Spleen (tissue), 11 donors: ENCODE results near the gene TMEM72. TPM values are rescaled to one million over a fixed set of nuclear protein-coding genes. Genes with fewer than 3 reads are reported as not detected.

Experiments
- DNase-seq: peaks from one replicate; pipeline ENCODE4 v3.0.0-alpha.2; 2020
- H3K27ac ChIP-seq, 8 donors: fragments of 200-600 bp; sonication (generic) in 7 of 8; 1 replicate in 4 of 8; 2 replicates in 4 of 8; pipeline versions ENCODE4 v1.5.0 to v1.8.0; 2016 to 2021; ENCODE audit warnings: inconsistent platforms in 4 of 8, mild to moderate bottlenecking in 4 of 8, moderate library complexity in 1 of 8
- H3K27me3 ChIP-seq, 7 donors: fragments of 200-600 bp; sonication (generic) in 6 of 7; replicated peaks in 1 of 7; 1 replicate in 4 of 7; 2 replicates in 3 of 7; pipeline versions ENCODE4 v1.5.0 to v1.8.0; 2016 to 2021; ENCODE audit warnings: inconsistent platforms in 3 of 7, mild to moderate bottlenecking in 1 of 7
- H3K36me3 ChIP-seq, 6 donors: fragments of 200-600 bp; sonication (generic) in 5 of 6; 1 replicate in 4 of 6; 2 replicates in 2 of 6; pipeline versions ENCODE4 v1.5.0 to v1.8.0; 2016 to 2021; ENCODE audit warnings: inconsistent platforms in 2 of 6
- H3K4me1 ChIP-seq, 6 donors: fragments of 200-600 bp; sonication (generic) in 5 of 6; 1 replicate in 3 of 6; 2 replicates in 3 of 6; pipeline versions ENCODE4 v1.5.0 to v1.8.0; 2016 to 2021; ENCODE audit warnings: inconsistent platforms in 3 of 6
- H3K4me3 ChIP-seq, 8 donors: fragments of 200-600 bp; sonication (generic) in 7 of 8; 1 replicate in 4 of 8; 2 replicates in 4 of 8; pipeline versions ENCODE4 v1.5.0 to v1.8.0; 2016 to 2021; ENCODE audit warnings: inconsistent platforms in 4 of 8, mild to moderate bottlenecking in 4 of 8, moderate library complexity in 2 of 8
- H3K9me3 ChIP-seq, 8 donors: fragments of 200-600 bp; sonication (generic) in 7 of 8; 1 replicate in 4 of 8; 2 replicates in 4 of 8; pipeline versions ENCODE4 v1.5.0 to v1.8.0; 2016 to 2021; ENCODE audit warnings: inconsistent platforms in 4 of 8
- POLR2A ChIP-seq, 3 donors: fragments of 450-650 bp; IDR thresholded peaks; one replicate each; pipeline ENCODE4 v1.5.1; 2017; ENCODE audit warnings: antibody characterized with exemption in 3 of 3, mild to moderate bottlenecking in 1 of 3
- POLR2AphosphoS5 ChIP-seq, 3 donors: sonication (generic); formaldehyde crosslinking; IDR thresholded peaks; one replicate each; pipeline ENCODE4 v1.5.1; 2017; ENCODE audit warnings: antibody characterized with exemption in 3 of 3
- WGBS, 5 donors: extraction: QIAGEN DNeasy Blood & Tissue Kit in 3 of 5; methylation state at CpG; one replicate each; pipeline versions ENCODE4 v1.1.5 to v1.1.7; 2013 to 2018; 5-methylcytosine and 5-hydroxymethylcytosine counted together
- intact Hi-C: fragments of 100-400 bp; cut with DNase I; formaldehyde crosslinking; loops from one replicate; pipeline ENCODE4 v1.15.0; 2023; ENCODE audit warnings: low total_unique reads
- polyA plus RNA-seq, 3 donors: library from polyadenylated mRNA; stranded (reverse); fragments of 200-250 nt; gene quantifications; one replicate each; pipeline ENCODE4 v1.2.1, GENCODE V29; 2013
- total RNA-seq, 7 donors: library from RNA; depleted of rRNA in 3 of 7; stranded (reverse); fragments of >200 nt in 3 of 7; fragmentation: NEBNext Ultra II Directional in 4 of 7; extraction: Animal tissue kit (Norgen Biotek cat#: 25700) in 4 of 7; gene quantifications; one replicate each; pipeline versions ENCODE4 v1.1.0 to v1.2.1, GENCODE V29; 2016 to 2021
- TF ChIP-seq, protein P1 (sequence below), 11 experiments: fragments of 200-600 bp in 7 of 11; fragments of 450-650 bp in 4 of 11; sonication (generic) in 4 of 11; IDR thresholded peaks in 8 of 11; conservative IDR thresholded peaks in 3 of 11; 1 replicate in 7 of 11; 2 replicates in 4 of 11; pipeline versions ENCODE4 v1.4.0 to v1.8.0; 2016 to 2021; ENCODE audit warnings: antibody characterized with exemption in 11 of 11, inconsistent platforms in 4 of 11, mild to moderate bottlenecking in 1 of 11
- donor health status: healthy with polysubstance abuse.
- donor health status: DM: no; HTN: no; CAD: no; lungs with moderate emphysema.
- donor health status: DM: no; HTN: no; CAD: no.
- donor health status: Bipolar disorder and iron deficiency.
- donor health status: healthy.
- donor health status: DM: no; HTN: no; CAD: no.
- donor health status: DM: yes; HTN: yes; CAD: no.

The TMEM72 gene
- total and polyA plus RNA-seq, 10 donors, result 0.04 TPM; not detected in 9

DNA sequence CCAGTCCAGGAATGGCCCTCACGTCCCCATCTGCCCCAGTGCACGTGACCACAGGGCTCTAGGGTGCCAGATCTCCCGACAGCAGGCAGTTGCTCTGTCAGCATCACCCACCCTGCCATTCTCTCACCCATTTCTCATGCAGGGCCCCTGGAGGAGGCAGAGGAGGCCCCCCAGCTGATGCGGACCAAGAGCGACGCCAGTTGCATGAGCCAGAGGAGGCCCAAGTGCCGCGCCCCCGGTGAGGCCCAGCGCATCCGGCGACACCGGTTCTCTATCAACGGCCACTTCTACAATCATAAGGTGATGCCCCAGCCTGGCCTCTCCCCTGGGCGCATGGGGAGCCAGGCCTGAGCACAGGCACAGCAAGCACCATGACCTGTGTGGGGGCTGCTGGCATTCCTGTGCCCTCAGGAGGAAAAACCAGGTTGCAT lies 73.5 kb downstream of the TMEM72 start:
- 93 to 99% (median 94%) methylated on average over 13 to 15 of the region's 15 CpGs for WGBS, 5 donors
- TF ChIP-seq POLR2A (IDR thresholded peaks at IDR 0.05) (no peak), POLR2AphosphoS5 (IDR thresholded peaks at IDR 0.05) (no peak)
- TF ChIP-seq, protein P1, sequence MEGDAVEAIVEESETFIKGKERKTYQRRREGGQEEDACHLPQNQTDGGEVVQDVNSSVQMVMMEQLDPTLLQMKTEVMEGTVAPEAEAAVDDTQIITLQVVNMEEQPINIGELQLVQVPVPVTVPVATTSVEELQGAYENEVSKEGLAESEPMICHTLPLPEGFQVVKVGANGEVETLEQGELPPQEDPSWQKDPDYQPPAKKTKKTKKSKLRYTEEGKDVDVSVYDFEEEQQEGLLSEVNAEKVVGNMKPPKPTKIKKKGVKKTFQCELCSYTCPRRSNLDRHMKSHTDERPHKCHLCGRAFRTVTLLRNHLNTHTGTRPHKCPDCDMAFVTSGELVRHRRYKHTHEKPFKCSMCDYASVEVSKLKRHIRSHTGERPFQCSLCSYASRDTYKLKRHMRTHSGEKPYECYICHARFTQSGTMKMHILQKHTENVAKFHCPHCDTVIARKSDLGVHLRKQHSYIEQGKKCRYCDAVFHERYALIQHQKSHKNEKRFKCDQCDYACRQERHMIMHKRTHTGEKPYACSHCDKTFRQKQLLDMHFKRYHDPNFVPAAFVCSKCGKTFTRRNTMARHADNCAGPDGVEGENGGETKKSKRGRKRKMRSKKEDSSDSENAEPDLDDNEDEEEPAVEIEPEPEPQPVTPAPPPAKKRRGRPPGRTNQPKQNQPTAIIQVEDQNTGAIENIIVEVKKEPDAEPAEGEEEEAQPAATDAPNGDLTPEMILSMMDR (IDR thresholded peaks at IDR 0.05 in 8 of 11, conservative IDR thresholded peaks at IDR 0.05 in 3 of 11), result no peak
- Histone ChIP-seq H3K27me3 (no peaks in the 10 kb centered on the region), H3K36me3 (peaks cover 0 to 83% (median 11%) of the 10 kb centered on the region in 6 donors), H3K9me3 (no peaks in the 10 kb centered on the region), H3K4me3 (no peak overlapping the region), H3K27ac (no peak overlapping the region), H3K4me1 (peaks cover 0 to 25% (median 20%) of the 10 kb centered on the region in 6 donors)
- intact Hi-C loops, result no loop called here
- no peak for DNase-seq

DNA sequence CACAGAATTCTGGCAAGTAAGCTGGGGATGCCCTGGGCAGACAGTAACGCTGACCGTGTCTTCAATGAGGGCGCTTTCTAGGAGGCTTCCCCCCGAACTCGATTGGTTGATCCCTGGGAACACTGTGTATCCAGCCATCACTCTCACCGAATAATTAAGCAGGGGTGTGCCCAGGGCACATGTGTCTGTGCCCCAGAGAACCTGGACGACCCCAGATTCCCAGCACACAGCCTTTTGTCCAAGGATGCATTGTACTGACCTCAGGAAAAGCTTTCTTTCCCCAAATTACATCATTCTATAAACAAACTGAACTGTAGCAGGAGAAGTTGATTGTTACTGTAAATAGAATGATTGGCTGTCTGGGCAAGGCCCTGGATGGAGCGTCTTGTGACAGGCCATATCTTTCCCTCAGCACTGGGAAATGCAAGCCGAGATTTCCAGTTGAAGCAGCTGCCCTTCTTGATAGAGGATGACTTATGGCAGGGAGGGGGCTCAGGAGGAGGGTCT lies 74.1 kb downstream of the TMEM72 start:
- peaks cover 0 to 19% (median 15%) of the 10 kb centered on the region in 6 donors for H3K4me1 ChIP-seq
- 80 to 89% (median 85%) methylated on average over 3 to 9 of the region's 9 CpGs for WGBS, 5 donors
- no peaks in the 10 kb centered on the region for H3K9me3 ChIP-seq
- TF ChIP-seq, protein P1 (IDR thresholded peaks at IDR 0.05 in 8 of 11, conservative IDR thresholded peaks at IDR 0.05 in 3 of 11), result no peak
- no peak for TF ChIP-seq POLR2A (IDR thresholded peaks at IDR 0.05)
- no peak for TF ChIP-seq POLR2AphosphoS5 (IDR thresholded peaks at IDR 0.05)
- no peak for DNase-seq
- peaks cover 0 to 88% (median 11%) of the 10 kb centered on the region in 6 donors for H3K36me3 ChIP-seq
- intact Hi-C loops, result no loop called here
- H3K27ac ChIP-seq, result no peak overlapping the region
- H3K4me3 ChIP-seq, result no peak overlapping the region
- H3K27me3 ChIP-seq, result no peaks in the 10 kb centered on the region

DNA sequence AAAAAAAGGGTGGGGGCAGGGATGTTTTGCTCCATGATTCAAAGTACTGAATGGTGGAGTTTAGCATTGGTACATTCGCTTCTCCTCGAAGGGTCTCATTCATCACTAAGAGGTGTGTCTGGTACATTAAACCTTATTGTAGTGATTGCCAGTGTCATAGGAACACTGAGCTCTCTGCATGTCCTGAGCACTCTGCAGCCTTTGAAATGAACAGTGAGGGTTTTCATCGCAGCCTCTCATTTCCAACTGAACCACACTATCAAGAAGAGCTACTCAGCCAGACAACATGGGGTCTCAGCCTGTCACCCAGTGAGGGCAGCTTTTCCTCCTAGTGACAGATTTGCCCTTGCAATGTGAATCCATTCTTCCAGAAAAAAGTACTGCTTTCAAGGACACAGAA lies 75.0 kb downstream of the TMEM72 start:
- Histone ChIP-seq H3K9me3 (no peaks in the 10 kb centered on the region), H3K36me3 (peaks cover 0 to 93% (median 11%) of the 10 kb centered on the region in 6 donors), H3K27me3 (no peaks in the 10 kb centered on the region), H3K27ac (no peak overlapping the region), H3K4me1 (peaks cover 0 to 10% (median 6%) of the 10 kb centered on the region in 6 donors), H3K4me3 (no peak overlapping the region)
- WGBS, 5 donors, result 94 to 98% (median 97%) methylated on average over 3 of the region's 3 CpGs
- intact Hi-C loops, result no loop called here
- TF ChIP-seq POLR2A (IDR thresholded peaks at IDR 0.05), result no peak
- TF ChIP-seq, protein P1 (IDR thresholded peaks at IDR 0.05 in 8 of 11, conservative IDR thresholded peaks at IDR 0.05 in 3 of 11), result no peak
- TF ChIP-seq POLR2AphosphoS5 (IDR thresholded peaks at IDR 0.05), result no peak
- DNase-seq, result no peak

Other genes with a start within 250 kb of the TMEM72 start
- gene RASSF4, start 48.5 kb downstream of the TMEM72 start, total RNA-seq, result 10 to 100 TPM; 70.8 to 96.2 (median 73.7) TPM
- 10 to 100 TPM; 36.7 to 61.0 (median 38.2) TPM for gene RASSF4, start 48.5 kb downstream of the TMEM72 start, polyA plus RNA-seq
- gene DEPP1, start 67.5 kb downstream of the TMEM72 start, total RNA-seq, result 10 to 100 TPM in 6 of 7 donors, 1 to 10 TPM in 1; 9.5 to 90.1 (median 21.1) TPM
- 10 to 100 TPM; 13.3 to 36.5 (median 15.7) TPM for gene DEPP1, start 67.5 kb downstream of the TMEM72 start, polyA plus RNA-seq
- 10 to 100 TPM; 22.7 to 28.3 (median 25.8) TPM for gene ZNF22, start 89.6 kb downstream of the TMEM72 start, total RNA-seq
- gene ZNF22, start 89.6 kb downstream of the TMEM72 start, polyA plus RNA-seq, result 10 to 100 TPM; 25.9 to 33.6 (median 31.5) TPM